ENCODE data around the gene EDC4. TPM values are rescaled to one million over a fixed set of nuclear protein-coding genes. Genes with fewer than 3 reads are reported as not detected.

Gene EDC4
- total RNA-seq, 1 donor from 2014 or later, result 81.1 TPM

DNA sequence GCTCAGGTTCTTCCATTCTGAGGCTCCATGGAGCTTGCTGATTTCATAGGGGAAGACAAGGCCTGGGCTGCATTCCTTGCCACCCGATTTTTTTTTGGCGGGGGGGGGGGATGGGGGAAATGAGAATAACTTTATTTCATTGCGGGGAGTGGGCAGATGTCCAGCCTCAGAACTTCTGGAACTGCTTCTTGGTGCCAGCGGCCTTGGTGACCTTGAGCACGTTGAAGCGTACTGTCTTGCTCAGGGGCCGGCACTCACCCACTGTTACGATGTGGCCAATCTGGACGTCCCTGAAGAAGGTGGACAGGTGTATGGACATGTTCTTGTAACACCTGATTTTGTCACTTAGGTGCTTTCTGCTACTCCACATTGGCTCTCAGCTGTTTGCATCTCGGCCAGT, 17.1 kb upstream of the EDC4 start:
- TF ChIP-seq, protein P1, sequence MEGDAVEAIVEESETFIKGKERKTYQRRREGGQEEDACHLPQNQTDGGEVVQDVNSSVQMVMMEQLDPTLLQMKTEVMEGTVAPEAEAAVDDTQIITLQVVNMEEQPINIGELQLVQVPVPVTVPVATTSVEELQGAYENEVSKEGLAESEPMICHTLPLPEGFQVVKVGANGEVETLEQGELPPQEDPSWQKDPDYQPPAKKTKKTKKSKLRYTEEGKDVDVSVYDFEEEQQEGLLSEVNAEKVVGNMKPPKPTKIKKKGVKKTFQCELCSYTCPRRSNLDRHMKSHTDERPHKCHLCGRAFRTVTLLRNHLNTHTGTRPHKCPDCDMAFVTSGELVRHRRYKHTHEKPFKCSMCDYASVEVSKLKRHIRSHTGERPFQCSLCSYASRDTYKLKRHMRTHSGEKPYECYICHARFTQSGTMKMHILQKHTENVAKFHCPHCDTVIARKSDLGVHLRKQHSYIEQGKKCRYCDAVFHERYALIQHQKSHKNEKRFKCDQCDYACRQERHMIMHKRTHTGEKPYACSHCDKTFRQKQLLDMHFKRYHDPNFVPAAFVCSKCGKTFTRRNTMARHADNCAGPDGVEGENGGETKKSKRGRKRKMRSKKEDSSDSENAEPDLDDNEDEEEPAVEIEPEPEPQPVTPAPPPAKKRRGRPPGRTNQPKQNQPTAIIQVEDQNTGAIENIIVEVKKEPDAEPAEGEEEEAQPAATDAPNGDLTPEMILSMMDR (conservative IDR thresholded peaks at IDR 0.05), result no peak
- Mint-ChIP-seq H3K4me3 (no peak overlapping the region), H3K9me3 (no peaks in the 10 kb centered on the region)

DNA sequence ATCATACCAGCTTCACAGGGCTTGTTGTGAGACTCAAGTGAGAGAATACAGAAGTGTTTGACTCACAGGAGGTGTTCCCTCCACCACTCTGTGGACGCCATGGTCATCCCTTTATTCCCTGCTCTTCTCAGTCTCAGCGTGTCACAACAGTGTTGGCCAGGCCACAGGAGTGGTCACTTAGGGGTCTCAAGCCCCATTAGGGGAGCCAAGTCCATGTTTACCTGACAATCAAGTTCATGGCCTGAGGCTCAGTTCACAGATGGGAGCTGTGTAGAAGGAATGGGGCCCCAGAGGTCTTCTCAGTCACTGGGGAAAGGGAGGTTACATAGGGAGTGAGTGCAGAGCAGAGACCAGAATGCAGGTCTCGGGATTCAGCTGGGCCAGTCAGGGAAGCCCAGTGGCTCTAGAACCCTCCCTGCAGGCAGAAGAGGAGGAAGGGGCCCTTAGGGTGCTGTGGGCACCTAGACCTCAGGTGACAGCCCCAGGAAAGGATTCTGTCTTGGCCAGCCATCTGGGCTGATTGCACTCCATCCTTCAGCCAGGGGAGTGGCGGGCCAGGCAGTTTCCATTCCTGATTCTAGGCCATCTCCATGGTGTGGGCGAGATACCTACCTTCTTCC, 15.8 kb upstream of the EDC4 start:
- H3K36me3 Mint-ChIP-seq, result peaks cover 12% of the 10 kb centered on the region
- no peak for DNase-seq (ENCODE audit: extremely low spot score, unreplicated experiment)
- peak overlapping the region; percentile 89 for H3K27ac Mint-ChIP-seq
- H3K27me3 Mint-ChIP-seq, result no peaks in the 10 kb centered on the region
- peaks cover 32% of the 10 kb centered on the region for H3K4me1 Mint-ChIP-seq (ENCODE audit: unreplicated experiment)
- H3K9me3 Mint-ChIP-seq, result no peaks in the 10 kb centered on the region
- TF ChIP-seq, protein P1 (conservative IDR thresholded peaks at IDR 0.05), result no peak
- H3K4me3 Mint-ChIP-seq, result peak overlapping the region; percentile 35

More for the DNA sequence above, 17.1 kb upstream of the EDC4 start:
- Mint-ChIP-seq H3K36me3 (peaks cover 10% of the 10 kb centered on the region), H3K27ac (peak overlapping the region; percentile 89), H3K4me1 (ENCODE audit: unreplicated experiment) (peaks cover 32% of the 10 kb centered on the region), H3K27me3 (no peaks in the 10 kb centered on the region)
- DNase-seq (ENCODE audit: extremely low spot score, unreplicated experiment), result no peak

GRCh38 chr16:67857547-67858233, 15.2 kb upstream of the EDC4 start:
- no peaks in the 10 kb centered on the region for H3K9me3 Mint-ChIP-seq
- H3K27me3 Mint-ChIP-seq, result no peaks in the 10 kb centered on the region
- peak overlapping the region; percentile 89 for H3K27ac Mint-ChIP-seq
- H3K4me1 Mint-ChIP-seq (ENCODE audit: unreplicated experiment), result peaks cover 32% of the 10 kb centered on the region
- TF ChIP-seq, protein P1 (conservative IDR thresholded peaks at IDR 0.05), result no peak
- H3K4me3 Mint-ChIP-seq, result peak overlapping the region; percentile 35
- DNase-seq (ENCODE audit: extremely low spot score, unreplicated experiment), result no peak
- H3K36me3 Mint-ChIP-seq, result peaks cover 12% of the 10 kb centered on the region

DNA sequence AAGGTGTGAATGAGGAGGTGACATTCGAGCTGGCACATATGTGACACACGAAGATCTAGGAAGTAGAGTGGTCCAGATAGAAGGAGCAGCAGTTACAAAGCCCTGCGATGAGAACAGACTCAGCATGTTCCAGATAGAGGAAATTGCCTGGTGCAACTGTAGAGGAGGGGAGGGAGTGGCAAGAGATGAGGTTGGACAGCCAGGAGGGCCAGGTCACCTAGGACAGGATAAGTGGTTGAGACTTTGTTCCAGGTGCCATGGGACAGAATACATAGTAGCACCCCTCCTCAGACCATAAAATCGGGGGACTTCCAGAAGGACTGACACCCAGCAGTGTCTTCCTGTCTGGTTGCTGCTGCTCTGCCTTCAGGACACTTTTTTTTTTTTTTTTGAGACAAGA, 14.4 kb upstream of the EDC4 start:
- Mint-ChIP-seq H3K27ac (peak overlapping the region; percentile 89), H3K36me3 (peaks cover 12% of the 10 kb centered on the region), H3K9me3 (no peaks in the 10 kb centered on the region), H3K27me3 (no peaks in the 10 kb centered on the region), H3K4me1 (ENCODE audit: unreplicated experiment) (peaks cover 36% of the 10 kb centered on the region), H3K4me3 (no peak overlapping the region)
- TF ChIP-seq, protein P1 (conservative IDR thresholded peaks at IDR 0.05), result no peak
- DNase-seq (ENCODE audit: extremely low spot score, unreplicated experiment), result no peak

- H3K4me1 Mint-ChIP-seq (ENCODE audit: unreplicated experiment), result peaks cover 30% of the 10 kb centered on the region
- peaks cover 18% of the 10 kb centered on the region for H3K36me3 Mint-ChIP-seq
- peak overlapping the region; percentile 79 for H3K27ac Mint-ChIP-seq
- TF ChIP-seq, protein P1 (conservative IDR thresholded peaks at IDR 0.05), result no peak
- H3K9me3 Mint-ChIP-seq, result no peaks in the 10 kb centered on the region
- no peak for DNase-seq (ENCODE audit: extremely low spot score, unreplicated experiment)
- H3K4me3 Mint-ChIP-seq, result no peak overlapping the region
- no peaks in the 10 kb centered on the region for H3K27me3 Mint-ChIP-seq
Observed at GRCh38 chr16:67860589-67861398, 12.1 kb upstream of the EDC4 start.
